Measurements from ENCODE around the gene KLHDC1.
"Not testable (repeated sequence)": the region's sequence is repeated elsewhere in the genome, so short reads cannot be mapped to it uniquely, and the experiment has no call there.

The KLHDC1 gene

DNA sequence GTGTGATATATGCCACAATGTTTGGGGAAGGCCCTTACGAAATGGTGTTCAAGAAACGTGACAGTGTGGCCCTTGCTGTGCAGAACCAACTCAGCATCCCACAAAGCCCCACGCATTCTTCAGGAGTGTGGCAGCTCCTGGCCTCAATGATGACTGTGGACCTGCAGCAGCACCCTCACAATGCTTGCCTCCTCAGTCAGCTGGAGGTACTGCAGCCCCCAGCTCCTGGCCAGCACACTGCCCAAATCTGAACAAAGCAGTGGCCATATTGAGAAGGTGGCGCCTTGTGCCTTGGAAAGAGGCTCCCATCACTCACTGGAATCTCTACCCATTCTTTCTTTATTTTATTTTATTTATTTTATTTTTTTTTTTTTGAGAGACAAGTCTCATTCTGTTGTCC is 15.3 kb upstream of the KLHDC1 start:
- H3K27ac ChIP-seq: no peak overlapping the region
- DNase-seq (ENCODE audit: low spot score): no peak
- no peak overlapping the region for H3K4me3 ChIP-seq
- TF ChIP-seq, protein P1, sequence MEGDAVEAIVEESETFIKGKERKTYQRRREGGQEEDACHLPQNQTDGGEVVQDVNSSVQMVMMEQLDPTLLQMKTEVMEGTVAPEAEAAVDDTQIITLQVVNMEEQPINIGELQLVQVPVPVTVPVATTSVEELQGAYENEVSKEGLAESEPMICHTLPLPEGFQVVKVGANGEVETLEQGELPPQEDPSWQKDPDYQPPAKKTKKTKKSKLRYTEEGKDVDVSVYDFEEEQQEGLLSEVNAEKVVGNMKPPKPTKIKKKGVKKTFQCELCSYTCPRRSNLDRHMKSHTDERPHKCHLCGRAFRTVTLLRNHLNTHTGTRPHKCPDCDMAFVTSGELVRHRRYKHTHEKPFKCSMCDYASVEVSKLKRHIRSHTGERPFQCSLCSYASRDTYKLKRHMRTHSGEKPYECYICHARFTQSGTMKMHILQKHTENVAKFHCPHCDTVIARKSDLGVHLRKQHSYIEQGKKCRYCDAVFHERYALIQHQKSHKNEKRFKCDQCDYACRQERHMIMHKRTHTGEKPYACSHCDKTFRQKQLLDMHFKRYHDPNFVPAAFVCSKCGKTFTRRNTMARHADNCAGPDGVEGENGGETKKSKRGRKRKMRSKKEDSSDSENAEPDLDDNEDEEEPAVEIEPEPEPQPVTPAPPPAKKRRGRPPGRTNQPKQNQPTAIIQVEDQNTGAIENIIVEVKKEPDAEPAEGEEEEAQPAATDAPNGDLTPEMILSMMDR (IDR thresholded peaks at IDR 0.05): no peak

DNA sequence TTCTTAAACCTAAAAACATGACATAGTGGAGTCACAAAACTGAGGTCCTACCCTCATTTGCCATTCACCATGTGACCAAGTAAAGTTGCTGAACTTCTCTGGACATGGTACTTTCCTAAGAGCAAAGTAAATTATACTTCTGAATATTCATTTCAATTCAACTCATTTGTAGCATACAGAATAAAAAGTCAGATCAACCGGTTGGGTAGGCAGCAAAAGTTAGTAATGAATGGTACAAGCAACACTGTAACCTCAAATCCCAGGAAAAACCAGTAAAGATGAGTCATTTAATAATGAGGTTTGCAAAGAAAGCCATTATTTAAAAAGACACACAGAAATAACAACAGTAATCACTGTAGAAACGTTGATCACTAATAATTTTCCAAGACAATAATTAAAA is 13.6 kb upstream of the KLHDC1 start:
- TF ChIP-seq, protein P1 (IDR thresholded peaks at IDR 0.05): no peak
- no peak for DNase-seq (ENCODE audit: low spot score)
- Histone ChIP-seq H3K27ac (no peak overlapping the region), H3K4me3 (no peak overlapping the region)

DNA sequence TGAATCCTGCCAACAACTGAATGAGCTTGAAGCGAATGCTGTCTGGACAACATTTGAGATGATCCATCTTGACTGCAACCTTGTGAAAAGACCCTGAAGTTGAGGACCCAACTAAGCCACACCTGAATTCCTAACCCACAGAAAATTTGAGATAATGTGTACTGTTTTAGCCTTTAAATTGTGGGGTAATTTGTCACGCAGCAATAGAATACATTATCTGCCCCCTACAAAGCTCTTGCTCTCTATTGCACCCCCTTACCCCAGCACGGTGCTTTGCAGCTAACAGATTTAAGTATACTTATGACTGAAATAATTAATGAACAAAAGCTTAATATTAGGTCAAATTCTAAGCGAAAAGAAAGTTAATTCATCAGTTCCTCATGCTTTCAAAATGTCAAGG is 6.5 kb upstream of the KLHDC1 start:
- TF ChIP-seq, protein P1 (IDR thresholded peaks at IDR 0.05): no peak
- no peak overlapping the region for H3K4me3 ChIP-seq
- H3K27ac ChIP-seq: no peak overlapping the region
- no peak for DNase-seq (ENCODE audit: low spot score)

DNA sequence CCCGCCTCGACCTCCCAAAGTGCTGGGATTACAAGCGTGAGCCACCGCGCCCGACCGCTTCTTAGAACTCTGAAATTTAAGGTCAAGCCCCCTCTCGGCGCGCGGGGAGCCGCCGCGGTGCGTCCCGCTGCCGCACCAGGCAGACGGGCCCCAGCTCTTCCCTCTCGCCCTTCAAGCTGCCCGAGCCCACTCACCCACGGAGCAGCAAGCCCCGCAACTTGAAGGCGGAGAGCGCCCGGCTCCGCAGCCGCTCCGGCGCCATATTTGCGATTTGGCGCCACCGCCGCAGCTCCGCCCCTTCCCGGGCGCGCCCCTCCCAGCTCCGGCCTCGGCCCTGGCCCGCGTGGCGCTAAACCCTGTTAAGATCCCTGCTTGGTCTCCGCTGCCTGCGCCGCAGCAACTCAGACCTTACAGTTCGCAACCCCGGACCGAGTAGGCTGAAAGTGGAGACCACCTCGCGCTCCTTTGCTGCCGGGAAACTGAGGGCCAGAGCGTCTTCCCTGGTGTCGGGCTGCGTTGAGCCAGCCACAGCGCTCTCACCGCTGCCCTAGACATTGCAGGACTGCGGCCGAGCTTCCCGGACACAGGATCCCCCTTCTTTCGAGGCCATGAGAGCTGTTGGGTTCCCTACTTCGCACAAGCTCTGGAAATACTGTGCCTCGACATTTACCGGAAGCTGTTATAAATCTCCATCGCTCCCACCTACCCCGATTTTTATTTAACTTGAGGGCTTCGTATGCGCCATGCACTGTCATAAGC is 4.8 kb upstream of the KLHDC1 start, which contains the start of gene POLE2:
Gene POLE2, minus strand, starts transcription at position 273 of the 759 bp plus-strand sequence. Its CDS starts 11 bp downstream, at position 262.
- TF ChIP-seq, protein P1 (IDR thresholded peaks at IDR 0.05): no peak
- peak; percentile 81 for DNase-seq (ENCODE audit: low spot score)
- Histone ChIP-seq H3K4me3 (peak within 1 kb of the TSS; percentile 89), H3K27ac (peak within 1 kb of the TSS; percentile 51 to 88)

DNA sequence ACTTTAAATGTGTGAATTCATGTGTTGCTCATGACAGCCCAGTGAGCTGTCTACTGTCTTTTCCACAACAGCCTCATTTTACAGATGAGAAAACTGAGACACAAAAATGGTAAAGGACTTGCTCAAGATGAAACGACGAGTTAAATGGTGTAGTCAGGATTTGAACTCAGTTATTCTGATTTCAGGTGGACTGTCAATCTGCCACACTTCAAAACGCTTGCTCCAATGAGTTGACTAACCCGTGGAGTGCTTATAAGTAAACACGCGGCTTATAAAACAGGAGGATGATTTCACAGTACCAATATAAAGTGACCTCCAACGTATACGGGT is 4.3 kb upstream of the KLHDC1 start:
- DNase-seq (ENCODE audit: low spot score): no peak
- H3K27ac ChIP-seq: peak overlapping the region; percentile 51 to 88
- TF ChIP-seq, protein P1 (IDR thresholded peaks at IDR 0.05): no peak
- peak overlapping the region; percentile 89 for H3K4me3 ChIP-seq

DNA sequence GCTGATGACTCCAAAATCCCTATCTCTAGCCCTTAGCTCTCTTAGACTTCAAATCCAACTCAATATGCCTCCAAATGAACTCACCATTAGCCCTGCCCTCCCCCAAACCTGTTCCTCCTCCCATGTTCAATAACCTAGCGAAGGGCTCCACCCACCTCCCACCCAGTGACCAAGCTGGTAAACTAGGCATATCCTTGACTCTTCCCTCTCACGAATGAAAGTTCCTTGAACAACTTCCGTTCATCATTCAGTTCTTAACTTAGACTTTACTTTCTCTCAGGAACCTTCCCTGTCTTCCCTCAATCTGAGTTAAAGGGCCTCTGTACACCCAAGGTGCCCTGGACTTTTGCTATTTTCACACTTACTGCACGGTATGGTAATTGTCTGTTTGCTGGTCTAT is 1.9 kb upstream of the KLHDC1 start:
- H3K27ac ChIP-seq: no peak overlapping the region
- H3K4me3 ChIP-seq: no peak overlapping the region
- no peak for DNase-seq (ENCODE audit: low spot score)
- TF ChIP-seq, protein P1 (IDR thresholded peaks at IDR 0.05): no peak

DNA sequence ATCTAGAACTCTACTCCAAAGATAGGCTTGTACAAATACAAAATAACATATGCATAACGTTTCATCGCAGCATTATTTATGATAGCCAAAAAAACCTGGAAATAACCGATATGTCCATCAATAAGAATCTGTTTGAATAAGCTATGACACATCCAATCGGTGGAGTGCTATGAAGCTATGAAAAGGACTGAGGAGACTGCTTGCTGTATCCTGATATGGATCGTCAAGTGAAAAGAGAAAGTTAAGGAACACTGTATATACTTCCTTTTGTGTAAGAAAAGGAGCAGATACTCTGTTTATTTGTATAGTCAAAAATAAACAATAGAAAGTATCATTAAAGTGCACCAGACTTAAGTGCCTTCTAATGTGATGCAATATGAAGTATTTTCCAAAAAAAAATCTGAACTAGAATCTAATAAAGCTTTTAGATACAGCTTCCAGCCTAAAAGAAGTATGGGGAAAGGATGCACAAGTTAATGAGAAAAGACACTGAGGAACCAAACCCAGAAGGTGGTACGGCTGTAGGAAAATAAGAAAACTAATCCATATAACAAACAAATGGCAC is 645 bp upstream of the KLHDC1 start:
- DNase-seq (ENCODE audit: low spot score): no peak
- TF ChIP-seq, protein P1 (IDR thresholded peaks at IDR 0.05): no peak
- H3K4me3 ChIP-seq: peak overlapping the region; percentile 85
- peak overlapping the region; percentile 92 to 98 for H3K27ac ChIP-seq

DNA sequence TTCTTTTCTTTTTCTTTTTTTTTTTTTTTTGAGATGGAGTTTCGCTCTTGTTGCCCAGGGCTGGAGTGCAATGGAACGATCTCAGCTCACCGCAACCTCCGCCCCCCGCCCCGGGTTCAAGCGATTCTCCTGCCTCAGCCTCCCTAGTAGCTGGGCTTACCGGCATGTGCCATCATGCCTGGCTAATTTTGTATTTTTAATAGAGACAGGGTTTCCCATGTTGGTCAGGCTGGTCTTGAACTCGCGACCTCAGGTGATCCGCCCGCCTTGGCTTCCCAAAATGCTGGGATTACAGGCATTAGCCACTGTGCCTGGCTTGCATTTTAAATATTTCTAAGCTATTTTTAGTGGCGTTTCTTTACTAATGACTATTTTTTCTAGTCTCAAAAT is 810 bp downstream of the KLHDC1 start:
- H3K27ac ChIP-seq: peak overlapping the region; percentile 92 to 98
- DNase-seq (ENCODE audit: low spot score): not testable (repeated sequence)

More for the DNA sequence above, 810 bp downstream of the KLHDC1 start:
- H3K4me3 ChIP-seq: peak overlapping the region; percentile 85
